HG03571 (cell line): ENCODE measurements around the gene SELP.
"Not testable (repeated sequence)": the region's sequence is repeated elsewhere in the genome, so short reads cannot be mapped to it uniquely, and the experiment has no call there.

Source experiments
- ATAC-seq: cut with Tn5 transposase; IDR thresholded peaks from one replicate; pipeline ENCODE4 v1.9.1; 2021; ENCODE audit not compliant: unreplicated experiment

Gene SELP

DNA sequence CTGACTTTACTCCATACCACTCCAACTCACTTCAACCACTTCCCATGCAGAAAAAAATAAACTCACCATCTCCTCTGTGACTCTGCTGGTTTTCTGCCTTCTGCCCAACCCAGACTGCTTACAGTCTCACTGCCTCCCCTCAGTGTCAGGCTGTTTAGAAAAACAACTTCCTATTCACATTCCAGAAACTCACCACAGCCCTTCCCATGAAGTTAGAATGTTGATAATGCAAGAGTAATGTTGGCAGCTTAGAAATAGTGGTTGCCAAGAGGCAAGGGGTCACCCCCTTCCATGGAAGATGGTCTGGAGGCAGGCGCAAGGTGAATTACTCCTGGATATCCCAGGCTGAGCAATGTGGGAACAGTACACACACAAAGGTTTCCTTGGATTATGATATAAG is at the start of gene SELP:
SELP (minus strand) TSS at position 119 of the 400 bp plus-strand sequence; CDS start at position 69, 50 bp downstream.
- no peak for ATAC-seq

DNA sequence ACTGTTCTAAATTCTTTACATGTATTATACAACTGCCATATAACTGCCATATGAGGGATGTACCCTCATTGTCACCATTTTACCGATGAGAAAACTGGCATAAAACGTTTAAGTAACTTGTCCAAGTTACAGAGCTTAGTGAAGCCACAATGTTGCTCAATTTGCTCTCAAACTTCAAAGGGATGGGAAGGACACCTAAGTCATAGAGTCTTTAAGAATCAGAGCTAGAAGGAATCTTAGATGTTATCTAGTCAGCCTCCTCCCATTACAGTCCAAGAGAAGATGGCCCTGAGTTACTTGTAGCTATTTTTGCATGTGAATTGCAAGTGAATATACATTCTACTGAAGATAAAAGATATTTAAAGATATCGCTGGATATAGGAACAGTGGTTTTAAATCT is 49.8 kb upstream of the SELP start:
- ATAC-seq: no peak

- no peak for ATAC-seq
Measured at GRCh38 chr1:169676001-169676400, 46.1 kb upstream of the SELP start.

- no peak for ATAC-seq
Measured at GRCh38 chr1:169670836-169671235, 40.9 kb upstream of the SELP start.

DNA sequence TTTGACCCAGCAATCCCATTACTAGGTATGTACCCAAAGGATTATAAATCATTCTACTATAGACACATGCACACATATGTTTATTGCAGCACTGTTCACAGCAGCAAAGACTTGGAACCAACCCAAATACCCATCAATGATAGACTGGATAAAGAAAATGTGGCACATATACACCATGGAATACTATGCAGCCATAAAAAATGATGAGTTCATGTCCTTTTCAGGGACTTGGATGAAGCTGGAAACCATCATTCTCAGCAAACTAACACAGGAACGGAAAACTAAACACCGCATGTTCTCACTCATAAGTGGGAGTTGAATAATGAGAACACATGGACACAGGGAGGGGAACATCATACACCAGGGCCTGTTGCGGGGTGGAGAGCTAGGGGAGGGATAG is 40.3 kb upstream of the SELP start:
- ATAC-seq: not testable (repeated sequence)

DNA sequence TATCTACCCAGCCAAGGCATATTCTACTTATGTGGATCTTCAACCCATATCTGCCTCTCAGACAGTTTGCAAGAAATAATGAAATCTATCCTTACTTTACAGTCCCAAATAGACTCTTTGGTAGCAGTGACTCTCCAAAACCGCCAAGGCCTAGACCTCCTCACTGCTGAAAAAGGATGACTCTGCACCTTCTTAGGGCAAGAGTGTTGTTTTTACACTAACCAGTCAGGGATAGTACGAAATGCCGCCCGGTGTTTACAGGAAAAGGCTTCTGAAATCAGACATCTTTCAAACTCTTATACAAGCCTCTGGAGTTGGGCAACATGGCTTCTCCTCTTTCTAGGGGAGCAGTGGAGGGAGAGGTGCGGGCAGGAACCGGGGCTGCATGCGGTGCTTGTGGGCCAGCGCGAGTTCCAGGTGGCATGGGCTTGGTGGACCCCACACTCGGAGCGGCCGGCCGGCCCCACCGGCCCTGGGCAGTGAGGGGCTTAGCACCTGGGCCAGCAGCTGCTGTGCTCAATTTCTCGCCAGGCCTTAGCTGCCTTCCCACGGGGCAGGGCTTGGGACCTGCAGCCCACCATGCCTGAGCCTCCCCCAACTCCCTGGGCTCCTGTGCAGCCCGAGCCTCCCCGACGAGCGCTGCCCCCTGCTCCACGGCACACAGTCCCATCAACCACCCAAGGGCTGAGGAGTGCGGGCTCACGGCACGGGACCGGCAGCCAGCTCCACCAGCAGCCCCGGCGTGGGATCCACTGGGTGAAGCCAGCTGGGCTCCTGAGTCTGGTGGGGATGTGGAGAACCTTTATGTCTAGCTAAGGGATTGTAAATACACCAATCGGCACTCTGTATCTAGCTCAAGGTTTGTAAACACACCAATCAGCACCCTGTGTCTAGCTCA is 38.0 kb upstream of the SELP start:
- not testable (repeated sequence) for ATAC-seq

- not testable (repeated sequence) for ATAC-seq
Measured at GRCh38 chr1:169667227-169667639, 37.3 kb upstream of the SELP start.

- ATAC-seq: not testable (repeated sequence)
Measured at GRCh38 chr1:169662680-169663079, 32.8 kb upstream of the SELP start.

- ATAC-seq: not testable (repeated sequence)
Measured at GRCh38 chr1:169661066-169661465, 31.1 kb upstream of the SELP start.

DNA sequence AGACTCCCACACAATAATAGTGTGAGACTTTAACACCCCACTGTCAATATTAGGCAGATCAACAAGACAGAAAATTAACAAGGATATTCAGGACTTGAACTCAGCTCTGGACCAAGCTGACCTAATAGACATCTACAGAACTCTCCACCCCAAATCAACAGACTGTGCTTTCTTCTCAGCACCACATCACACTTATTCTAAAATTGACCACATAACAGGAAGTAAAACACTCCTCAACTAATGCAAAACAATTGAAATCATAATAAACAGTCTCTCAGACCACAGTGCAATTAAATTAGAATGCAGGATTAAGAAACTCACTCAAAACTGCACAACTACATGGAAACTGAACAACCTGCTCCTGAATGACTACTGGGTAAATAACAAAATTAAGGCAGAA is 28.9 kb upstream of the SELP start:
- ATAC-seq: not testable (repeated sequence)

- ATAC-seq: no peak
Measured at GRCh38 chr1:169653873-169654272, 23.9 kb upstream of the SELP start.

DNA sequence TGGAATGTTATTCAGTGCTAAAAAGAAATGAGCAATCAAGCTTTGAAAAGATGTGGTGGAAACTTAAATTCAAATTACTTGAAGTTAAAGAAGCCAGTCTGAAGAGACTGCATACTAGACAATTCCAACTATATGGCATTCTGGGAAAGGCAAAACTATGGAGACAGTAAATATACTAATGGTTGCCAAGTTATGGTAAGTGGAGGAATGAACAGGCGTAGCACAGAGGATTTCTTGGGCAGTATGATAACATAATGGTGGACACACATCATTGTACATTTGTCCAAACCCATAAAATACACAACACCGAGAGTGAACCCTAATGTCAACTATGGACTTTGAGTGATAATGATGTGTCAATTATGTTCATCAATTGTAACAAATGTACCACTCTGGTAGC is 21.1 kb upstream of the SELP start:
- no peak for ATAC-seq

- no peak for ATAC-seq
Measured at GRCh38 chr1:169650551-169650950, 20.6 kb upstream of the SELP start.

DNA sequence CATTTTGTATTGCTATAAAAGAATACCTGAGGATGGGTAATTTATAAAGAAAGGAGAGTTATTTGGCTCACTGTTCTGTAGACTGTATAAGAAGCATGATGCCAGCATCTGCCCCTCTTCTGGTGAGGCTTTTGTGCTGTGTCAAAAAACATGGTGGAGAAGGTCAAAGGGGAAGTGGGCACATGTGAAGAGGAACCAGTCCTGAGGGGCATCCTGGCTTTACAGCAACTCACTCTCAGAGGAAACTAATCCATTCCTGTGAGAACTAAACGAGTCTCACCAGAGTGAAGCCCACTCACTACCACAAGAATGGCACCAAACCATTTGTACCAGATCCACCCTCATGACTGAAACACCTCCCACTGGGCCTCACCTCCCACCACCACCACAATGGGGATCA is 18.8 kb upstream of the SELP start:
- no peak for ATAC-seq

DNA sequence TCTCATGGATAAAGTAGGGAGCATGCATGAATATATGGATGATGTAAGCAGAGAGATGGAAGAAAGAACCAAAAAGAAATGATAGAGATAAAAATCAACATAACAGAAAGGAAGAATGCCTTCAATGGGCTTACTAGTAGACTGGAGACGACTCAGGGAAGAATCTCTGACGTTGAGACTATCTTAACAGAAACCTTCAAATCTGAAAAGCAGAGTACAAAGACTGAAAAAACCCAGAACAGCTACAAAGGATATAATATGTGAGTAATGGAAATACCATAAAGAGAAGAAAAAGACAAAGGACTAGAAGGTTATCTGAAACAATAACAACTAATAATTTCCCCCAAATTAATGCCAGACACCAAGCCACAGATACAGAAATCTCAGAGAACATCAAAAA is 18.3 kb upstream of the SELP start:
- ATAC-seq: no peak

GRCh38 chr1:169647512-169647911 is 17.6 kb upstream of the SELP start:
- no peak for ATAC-seq

DNA sequence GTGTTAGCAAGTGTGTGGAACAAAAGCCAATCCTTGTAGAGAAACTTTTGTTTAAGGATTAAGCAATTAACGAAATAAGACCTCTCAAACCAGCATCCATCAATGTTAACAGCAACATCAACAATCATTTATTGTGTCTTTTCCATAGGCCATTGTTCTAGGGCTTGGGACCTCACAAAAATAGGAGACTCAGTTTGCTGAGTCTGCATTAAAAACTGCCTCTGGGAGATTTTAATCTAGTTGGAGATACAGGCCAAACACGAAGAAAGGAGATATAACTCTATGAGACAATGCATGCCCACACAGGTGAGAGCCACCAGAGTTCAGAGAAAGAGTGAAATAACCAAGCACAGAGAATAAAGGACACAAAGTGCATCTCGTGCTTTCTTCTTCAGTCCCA is 14.4 kb upstream of the SELP start:
- ATAC-seq: no peak

- no peak for ATAC-seq
Measured at GRCh38 chr1:169634877-169635276, 5.0 kb upstream of the SELP start.

DNA sequence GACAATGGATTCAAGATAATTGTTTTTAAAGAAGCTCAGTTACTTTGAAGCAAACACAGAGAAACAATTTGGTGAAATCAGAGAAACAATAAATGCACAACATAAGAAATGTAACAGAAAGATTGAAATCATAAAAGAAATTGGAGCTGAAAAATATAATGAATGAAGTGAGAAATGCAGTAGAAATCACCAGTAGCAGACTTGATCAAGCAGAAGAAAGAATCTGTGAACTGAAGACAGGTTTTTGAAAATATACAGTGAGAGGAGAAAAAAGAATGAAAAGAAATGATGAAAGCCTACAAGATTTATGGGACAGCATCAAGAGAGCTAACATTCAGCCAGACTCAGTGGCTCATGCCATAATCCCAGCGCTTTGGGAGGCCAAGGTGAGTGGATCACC is 4.2 kb upstream of the SELP start:
- no peak for ATAC-seq

- no peak for ATAC-seq
Measured at GRCh38 chr1:169631249-169631648, 1.3 kb upstream of the SELP start.

GRCh38 chr1:169624912-169625311 is 5.0 kb downstream of the SELP start:
- ATAC-seq: no peak

DNA sequence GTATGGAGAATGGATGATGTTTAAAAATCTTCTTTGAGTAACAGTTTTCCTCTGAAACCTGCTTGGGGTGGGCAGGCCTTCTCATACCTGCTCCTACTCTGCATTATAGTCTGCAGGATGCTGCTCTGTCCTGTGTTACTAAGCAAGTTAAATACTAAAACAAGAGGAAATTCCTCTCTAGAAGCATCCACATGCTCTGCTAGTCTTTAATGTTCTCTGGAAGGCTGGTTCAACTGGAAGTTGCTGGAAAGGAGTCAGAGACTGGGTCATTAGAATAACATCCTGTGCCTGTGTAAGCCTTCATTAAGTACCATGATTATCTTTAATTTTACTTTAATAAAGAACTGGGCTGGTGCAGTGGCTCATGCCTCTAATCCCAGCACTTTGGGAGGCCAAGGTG is 5.8 kb downstream of the SELP start:
- ATAC-seq: no peak
